Right lobe of liver (tissue), 4 donors: ENCODE measurements around the gene DIP2C.

Experiments
- CTCF ChIP-seq, 4 donors: fragments of 200-600 bp in 3 of 4; fragments of 450-650 bp in 1 of 4; IDR thresholded peaks; one replicate each; pipeline versions ENCODE4 v1.5.1 to v1.8.0; 2016 to 2022; ENCODE audit warnings: antibody characterized with exemption in 4 of 4, mild to moderate bottlenecking in 2 of 4
- POLR2A ChIP-seq: fragments of 450-650 bp; IDR thresholded peaks from one replicate; pipeline ENCODE4 v1.6.1; 2017; ENCODE audit warnings: antibody characterized with exemption, mild to moderate bottlenecking
- donor health status: DM: no; HTN: no; CAD: no.
- donor health status: DM: no; HTN: no; CAD: no.
- donor health status: DM: no; HTN: yes; CAD: no.

GRCh38 chr10:583433-583832 is 106.0 kb downstream of the DIP2C start:
- TF ChIP-seq POLR2A (no peak), CTCF (IDR thresholded peaks at IDR 0.05) (no peak)
